Measurements from ENCODE around the gene ENTPD3. TPM values are rescaled to one million over a fixed set of nuclear protein-coding genes. Genes with fewer than 3 reads are reported as not detected.

ENTPD3 gene
- total and polyA plus RNA-seq, 2 donors from 2014 or later = 1.1 TPM

DNA sequence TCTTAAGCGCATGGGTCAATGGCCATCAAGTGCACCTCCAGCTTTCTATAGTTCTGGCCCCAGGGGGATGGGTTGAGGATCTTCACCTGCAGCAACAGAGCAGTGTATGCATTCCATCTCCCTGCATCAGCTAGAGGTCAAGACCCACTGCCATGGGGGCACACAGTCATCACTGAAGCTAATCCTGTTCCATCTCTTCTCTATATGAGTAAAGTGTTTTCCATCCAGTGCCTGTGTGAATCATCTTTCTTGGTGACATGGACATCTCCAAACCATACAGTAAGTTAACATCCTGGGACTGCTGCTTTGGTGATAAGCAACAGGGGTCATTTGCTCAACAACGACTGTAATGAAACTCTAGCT is 4.4 kb upstream of the ENTPD3 start:
- H3K9me3 ChIP-seq (ENCODE audit: control insufficient read depth in 2 of 3, insufficient read depth in 1 of 3, low read length in 3 of 3) = peaks cover 0 to 6% (median 0%) of the 10 kb centered on the region in 3 donors
- no peaks in the 10 kb centered on the region for H3K27me3 ChIP-seq (ENCODE audit: control insufficient read depth, insufficient read depth, low read length)
- H3K27ac ChIP-seq (ENCODE audit: low read depth in 2 of 2, low read length in 2 of 2) = no peak overlapping the region
- H3K4me3 ChIP-seq (ENCODE audit: low read length in 3 of 3) = no peak overlapping the region
- intact Hi-C loops (cut with DNase I) = no loop called here
- H3K9ac ChIP-seq (ENCODE audit: low read length in 3 of 3) = no peak overlapping the region
- no peak for FAIRE-seq
- H3K4me1 ChIP-seq (ENCODE audit: control insufficient read depth in 2 of 3, insufficient read depth in 2 of 3, low read depth in 1 of 3, low read length in 3 of 3) = peaks cover 0 to 2% (median 0%) of the 10 kb centered on the region in 3 donors
- no peaks in the 10 kb centered on the region for H3K36me3 ChIP-seq (ENCODE audit: control insufficient read depth in 2 of 3, insufficient read depth in 3 of 3, low read length in 3 of 3)
- no peak for TF ChIP-seq CTCF (IDR thresholded peaks at IDR 0.05; ENCODE audit: borderline replicate concordance, extremely low read depth, insufficient read depth)
- no peak for DNase-seq

DNA sequence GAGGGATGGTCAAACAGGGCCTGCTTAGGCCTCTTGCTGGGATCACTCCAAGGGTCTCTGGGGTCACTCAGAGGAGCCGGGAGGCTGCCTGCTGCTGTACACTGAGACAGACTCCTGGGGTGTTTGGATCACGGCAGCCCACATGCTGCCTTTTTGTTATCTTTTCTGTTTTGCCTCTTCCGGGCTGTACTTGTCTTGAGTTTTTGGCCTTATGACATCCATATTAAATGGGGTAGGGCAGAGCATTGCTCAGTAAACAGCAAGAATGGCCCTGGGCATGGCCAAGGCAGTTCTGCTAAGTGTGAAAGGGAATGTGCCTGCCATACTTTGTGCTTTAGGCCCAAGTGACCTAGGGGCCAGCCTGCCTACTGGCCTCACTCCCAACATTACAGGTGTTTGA is 771 bp upstream of the ENTPD3 start:
- FAIRE-seq = no peak
- Histone ChIP-seq H3K27me3 (ENCODE audit: control insufficient read depth, insufficient read depth, low read length) (no peaks in the 10 kb centered on the region), H3K27ac (ENCODE audit: low read depth in 2 of 2, low read length in 2 of 2) (no peak overlapping the region), H3K9ac (ENCODE audit: low read length in 3 of 3) (no peak overlapping the region), H3K4me1 (ENCODE audit: control insufficient read depth in 2 of 3, insufficient read depth in 2 of 3, low read depth in 1 of 3, low read length in 3 of 3) (peaks cover 0 to 2% (median 0%) of the 10 kb centered on the region in 3 donors), H3K4me3 (ENCODE audit: low read length in 3 of 3) (no peak overlapping the region), H3K36me3 (ENCODE audit: control insufficient read depth in 2 of 3, insufficient read depth in 3 of 3, low read length in 3 of 3) (no peaks in the 10 kb centered on the region), H3K9me3 (ENCODE audit: control insufficient read depth in 2 of 3, insufficient read depth in 1 of 3, low read length in 3 of 3) (no peaks in the 10 kb centered on the region)
- intact Hi-C loops (cut with DNase I) = no loop called here
- no peak for DNase-seq
- TF ChIP-seq CTCF (IDR thresholded peaks at IDR 0.05; ENCODE audit: borderline replicate concordance, extremely low read depth, insufficient read depth) = no peak

DNA sequence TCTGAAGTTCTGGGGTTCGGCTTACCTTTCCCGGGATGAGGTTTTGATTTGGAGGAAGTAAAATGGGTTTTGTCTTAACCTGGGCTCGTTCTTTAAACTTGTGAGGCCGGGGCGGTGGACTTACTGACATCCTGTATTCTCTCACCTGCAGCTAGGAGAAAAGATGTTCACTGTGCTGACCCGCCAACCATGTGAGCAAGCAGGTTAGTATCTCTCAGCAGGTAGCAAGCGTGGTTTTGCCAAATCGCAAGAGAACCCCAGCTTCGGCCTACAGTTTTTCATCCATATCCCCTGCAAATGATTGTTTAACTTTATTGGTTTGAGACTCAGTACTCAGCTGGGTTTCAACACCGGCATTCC is 891 bp downstream of the ENTPD3 start:
- Histone ChIP-seq H3K27ac (ENCODE audit: low read depth in 2 of 2, low read length in 2 of 2) (no peak overlapping the region), H3K9ac (ENCODE audit: low read length in 3 of 3) (no peak overlapping the region), H3K36me3 (ENCODE audit: control insufficient read depth in 2 of 3, insufficient read depth in 3 of 3, low read length in 3 of 3) (peaks cover 0 to 5% (median 0%) of the 10 kb centered on the region in 3 donors), H3K4me3 (ENCODE audit: low read length in 3 of 3) (no peak overlapping the region), H3K27me3 (ENCODE audit: control insufficient read depth, insufficient read depth, low read length) (no peaks in the 10 kb centered on the region), H3K4me1 (ENCODE audit: control insufficient read depth in 2 of 3, insufficient read depth in 2 of 3, low read depth in 1 of 3, low read length in 3 of 3) (peaks cover 0 to 2% (median 0%) of the 10 kb centered on the region in 3 donors), H3K9me3 (ENCODE audit: control insufficient read depth in 2 of 3, insufficient read depth in 1 of 3, low read length in 3 of 3) (no peaks in the 10 kb centered on the region)
- FAIRE-seq (no peak), DNase-seq (no peak)
- intact Hi-C loops (cut with DNase I) = no loop called here
- no peak for TF ChIP-seq CTCF (IDR thresholded peaks at IDR 0.05; ENCODE audit: borderline replicate concordance, extremely low read depth, insufficient read depth)

DNA sequence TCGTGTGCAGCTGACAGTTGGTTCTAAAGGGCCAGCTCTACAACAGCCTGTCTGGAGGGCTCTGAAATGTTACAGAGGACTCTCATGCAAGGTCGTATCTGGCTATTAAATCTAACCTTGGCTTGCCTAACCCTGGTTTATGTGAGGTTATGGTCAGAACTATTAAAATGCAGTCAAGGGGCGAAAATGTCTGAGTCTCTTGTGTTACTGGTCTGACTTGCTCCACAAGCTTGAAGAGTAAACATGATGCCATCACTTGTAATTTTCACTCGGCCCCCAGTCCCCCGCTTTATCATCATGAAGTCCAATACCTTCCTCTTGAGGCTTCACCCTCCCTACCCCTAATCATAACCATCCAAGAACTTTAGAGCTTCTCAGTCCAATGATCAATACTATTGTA is 9.4 kb downstream of the ENTPD3 start:
- H3K4me1 ChIP-seq (ENCODE audit: control insufficient read depth in 2 of 3, insufficient read depth in 2 of 3, low read depth in 1 of 3, low read length in 3 of 3) = no peaks in the 10 kb centered on the region
- H3K9me3 ChIP-seq (ENCODE audit: control insufficient read depth in 2 of 3, insufficient read depth in 1 of 3, low read length in 3 of 3) = no peaks in the 10 kb centered on the region
- TF ChIP-seq CTCF (IDR thresholded peaks at IDR 0.05; ENCODE audit: borderline replicate concordance, extremely low read depth, insufficient read depth) = no peak
- intact Hi-C loops (cut with DNase I) = no loop called here
- H3K27ac ChIP-seq (ENCODE audit: low read depth in 2 of 2, low read length in 2 of 2) = no peak overlapping the region
- FAIRE-seq (no peak), DNase-seq (peak in 1 of 5 donors; percentile 1)
- H3K27me3 ChIP-seq (ENCODE audit: control insufficient read depth, insufficient read depth, low read length) = no peaks in the 10 kb centered on the region
- H3K9ac ChIP-seq (ENCODE audit: low read length in 3 of 3) = no peak overlapping the region
- no peak overlapping the region for H3K4me3 ChIP-seq (ENCODE audit: low read length in 3 of 3)
- H3K36me3 ChIP-seq (ENCODE audit: control insufficient read depth in 2 of 3, insufficient read depth in 3 of 3, low read length in 3 of 3) = peaks cover 0 to 5% (median 0%) of the 10 kb centered on the region in 3 donors

All from kidney (tissue), 14 donors.